HG03520 (cell line): ENCODE measurements around the gene THAP3.

ENCODE experiments used
- ATAC-seq: cut with Tn5 transposase; IDR thresholded peaks from one replicate; pipeline ENCODE4 v1.9.1; 2021; ENCODE audit warnings: mild to moderate bottlenecking, moderate library complexity; ENCODE audit not compliant: unreplicated experiment

Gene THAP3

GRCh38 chr1:6603915-6604558 lies 20.6 kb upstream of the THAP3 start:
- ATAC-seq, result no peak

GRCh38 chr1:6612641-6613360 lies 11.9 kb upstream of the THAP3 start:
- ATAC-seq, result peak; percentile 20

DNA sequence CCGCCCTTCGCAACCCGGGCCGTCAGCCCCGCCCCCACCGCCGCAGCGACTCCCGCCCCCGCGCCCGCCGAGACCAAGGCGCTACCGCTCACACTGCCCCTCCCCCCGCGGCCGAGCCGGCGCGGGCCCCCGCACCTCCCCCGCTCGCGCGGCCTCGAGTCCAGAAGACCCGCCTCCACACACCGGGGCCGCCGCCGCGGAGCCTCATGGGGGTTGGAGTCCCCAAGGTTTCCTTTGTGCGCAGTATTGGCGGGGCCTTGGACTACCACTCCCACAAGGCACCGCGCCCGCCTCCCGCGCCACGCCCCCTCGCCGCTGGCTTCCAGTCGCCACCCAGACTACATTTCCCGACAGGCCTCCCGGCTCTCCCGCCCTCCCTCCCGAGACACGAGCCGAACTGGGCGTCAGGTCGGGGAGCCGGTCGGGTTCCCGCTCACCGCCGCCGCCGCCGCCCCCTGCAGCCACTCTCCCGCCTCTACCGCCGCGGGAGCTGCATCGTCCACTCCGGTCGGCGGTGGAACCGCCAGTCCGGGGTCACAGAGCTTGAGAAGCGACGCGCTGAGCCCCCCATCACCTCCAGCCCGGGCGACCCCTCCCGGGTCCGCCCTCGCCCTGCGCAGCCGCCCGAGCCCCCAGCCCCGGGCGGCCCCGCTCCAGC lies 11.2 kb upstream of the THAP3 start, which contains the start of gene PHF13:
Gene PHF13, plus strand, starts transcription at position 371 of the 658 bp plus-strand sequence. CDS start 336 bp downstream, outside the sequence.
- ATAC-seq, result peak; percentile 90

- no peak for ATAC-seq
These were observed 10.4 kb upstream of the THAP3 start for GRCh38 chr1:6614019-6614928.

- ATAC-seq, result no peak
These were observed 9.5 kb upstream of the THAP3 start for GRCh38 chr1:6614929-6615785.

DNA sequence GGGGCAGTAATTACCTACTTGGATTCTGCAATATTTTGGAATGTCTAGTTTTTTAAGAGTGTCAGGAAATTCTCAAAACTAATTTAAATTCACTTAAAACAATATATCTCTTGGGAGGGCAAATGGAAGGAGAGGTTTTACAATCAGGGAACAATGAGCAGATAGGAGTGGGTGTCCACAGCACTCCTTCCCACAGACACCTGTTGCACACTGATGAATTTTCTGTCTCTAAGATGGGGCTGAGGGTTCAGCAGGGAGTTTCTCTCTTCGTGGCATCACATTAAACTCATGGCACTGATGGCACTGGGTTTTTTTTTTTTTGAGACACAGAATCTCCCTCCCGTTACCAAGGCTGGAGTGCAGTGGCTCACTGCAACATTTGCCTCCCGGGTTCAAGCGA lies 5.6 kb upstream of the THAP3 start:
- ATAC-seq, result no peak

DNA sequence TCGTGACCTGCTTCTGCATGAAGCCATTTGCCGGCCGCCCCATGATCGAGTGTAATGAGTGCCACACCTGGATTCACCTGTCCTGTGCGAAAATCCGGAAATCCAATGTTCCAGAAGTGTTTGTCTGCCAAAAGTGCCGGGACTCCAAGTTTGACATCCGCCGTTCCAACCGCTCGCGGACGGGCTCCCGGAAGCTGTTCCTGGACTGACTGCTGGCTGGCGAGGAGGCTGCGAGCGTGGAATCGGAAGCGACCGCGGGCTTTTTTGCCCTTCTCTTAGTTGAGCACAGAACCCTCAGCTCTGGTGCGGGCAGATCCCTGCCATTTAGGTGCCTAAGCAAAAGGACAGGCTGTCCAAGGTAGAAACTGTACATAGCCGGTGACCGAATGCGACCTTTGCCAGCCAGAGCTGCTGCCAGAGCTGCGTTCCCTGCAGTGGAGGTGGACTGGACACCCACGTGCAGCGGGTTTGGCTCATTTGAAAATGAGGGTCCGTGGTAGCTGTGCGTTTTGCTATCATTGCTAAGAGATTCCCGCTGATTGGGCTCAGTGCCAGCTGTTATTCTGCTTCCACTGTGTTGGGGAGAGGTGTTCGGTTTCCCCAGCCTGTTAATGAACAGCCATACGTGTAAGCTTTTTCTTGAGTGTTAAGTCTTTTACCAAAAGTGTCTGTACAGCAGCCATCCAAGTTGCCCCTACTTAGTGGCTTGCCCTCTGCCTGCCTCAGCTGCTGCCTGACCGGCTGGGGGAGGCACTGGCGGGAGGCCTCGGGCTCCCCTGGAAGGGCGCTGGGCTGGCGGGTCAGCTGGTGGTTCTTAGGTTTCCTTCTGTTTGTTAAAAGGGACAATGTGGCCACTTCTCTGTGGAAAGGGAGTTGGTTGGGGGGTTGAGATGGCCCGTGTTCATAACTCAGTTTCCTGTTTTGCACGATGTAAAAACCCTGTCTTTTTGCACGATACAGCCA lies 3.0 kb upstream of the THAP3 start:
- ATAC-seq, result no peak

- no peak for ATAC-seq
These were observed 2.1 kb upstream of the THAP3 start for GRCh38 chr1:6622396-6623152.

DNA sequence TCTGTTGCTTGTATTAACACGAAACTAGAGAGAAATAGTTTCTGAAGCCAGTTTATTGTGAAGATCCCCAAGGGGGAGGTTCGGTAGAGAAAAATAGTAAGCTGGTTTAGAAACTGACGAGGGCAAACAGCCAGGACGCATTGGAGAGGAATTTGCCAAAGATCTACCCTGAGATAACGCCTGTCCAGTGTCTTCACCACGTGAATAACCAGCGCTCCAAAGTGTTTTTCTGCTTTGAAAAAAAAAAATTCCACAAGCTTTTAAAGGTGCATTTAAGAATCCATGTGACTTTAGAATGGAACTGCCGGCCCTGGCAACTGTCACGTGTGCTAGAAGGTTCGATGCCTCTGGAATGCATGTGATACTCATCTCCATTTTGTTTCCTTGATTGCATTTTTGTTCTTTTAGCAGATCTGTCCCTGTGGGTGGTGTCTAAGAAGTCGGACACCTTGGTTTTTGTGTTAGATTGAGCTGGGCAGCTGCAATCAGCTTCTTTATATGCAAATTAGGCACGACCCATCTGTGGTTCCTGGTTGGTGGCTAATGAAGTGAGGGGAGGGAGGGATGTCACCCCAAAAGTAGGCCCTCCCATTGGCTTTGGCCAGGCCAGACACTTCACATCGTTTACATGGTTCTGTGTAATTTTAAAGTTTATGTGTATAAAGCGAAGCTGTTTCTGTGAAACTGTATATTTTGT lies 1.3 kb upstream of the THAP3 start:
- ATAC-seq, result no peak

DNA sequence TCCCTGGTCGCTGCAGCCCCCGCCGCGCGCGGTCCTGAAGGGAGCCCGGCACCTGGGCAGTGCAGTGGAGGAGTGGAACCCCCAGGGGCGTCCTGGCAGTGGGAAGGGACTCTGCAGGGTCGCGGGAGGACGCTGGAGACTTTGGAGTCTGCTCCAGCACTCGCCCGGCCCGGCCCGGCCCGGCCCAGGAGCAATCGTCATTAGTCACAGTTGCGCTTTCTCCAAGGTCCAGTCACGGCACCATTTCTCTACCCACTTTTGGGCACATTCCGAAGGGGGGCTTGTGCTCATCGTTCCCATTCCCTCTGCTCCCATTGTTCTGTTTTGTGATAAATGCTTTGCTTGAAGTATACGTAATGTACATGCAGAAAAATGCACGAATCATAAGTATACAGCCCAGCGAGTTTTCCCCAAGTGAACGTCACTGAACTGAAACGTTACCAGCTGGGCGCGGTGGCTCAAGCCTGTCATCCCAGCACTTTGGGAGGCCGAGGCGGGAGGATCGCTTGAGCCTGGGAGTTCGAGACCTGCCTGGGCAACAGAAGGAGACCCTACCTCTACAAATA lies 999 bp downstream of the THAP3 start:
- peak; percentile 28 for ATAC-seq

- no peak for ATAC-seq
These were observed 2.4 kb downstream of the THAP3 start for GRCh38 chr1:6627031-6627430.

DNA sequence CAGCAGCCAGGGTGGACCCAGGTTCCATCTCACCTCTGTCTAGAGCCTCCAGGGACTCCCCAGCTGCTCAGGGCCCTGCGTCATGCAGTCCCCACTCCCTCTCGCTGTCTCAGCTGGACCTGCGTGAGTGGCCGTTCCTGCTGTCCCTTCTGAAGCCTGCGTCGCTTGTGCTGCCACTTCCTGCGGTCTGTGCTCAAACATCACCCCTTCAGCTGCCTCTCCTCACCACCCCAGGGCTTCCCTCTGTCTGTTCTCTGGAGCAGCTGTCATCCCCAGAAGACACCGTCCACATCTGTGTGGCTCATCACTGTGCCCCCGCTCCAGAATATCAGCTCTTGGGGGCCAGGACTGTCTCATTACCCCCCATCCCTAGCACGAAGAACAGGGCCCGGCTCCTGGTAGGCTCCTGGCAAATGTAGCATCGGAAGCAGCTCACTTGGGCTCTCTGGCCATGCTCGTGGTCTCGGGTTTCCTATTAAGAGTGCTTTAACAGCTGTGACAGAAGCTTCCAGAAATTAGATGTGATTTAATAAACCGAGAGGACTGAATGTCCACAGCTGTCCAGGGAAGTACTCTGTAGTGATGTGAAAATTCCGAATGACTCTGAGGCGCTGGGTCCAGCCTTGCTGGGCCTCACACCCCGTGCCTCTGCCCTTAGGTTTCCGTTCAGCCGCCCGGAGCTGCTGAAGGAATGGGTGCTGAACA lies 3.3 kb downstream of the THAP3 start:
- no peak for ATAC-seq

- no peak for ATAC-seq
These were observed 4.4 kb downstream of the THAP3 start for GRCh38 chr1:6628971-6629479.

GRCh38 chr1:6630027-6630426 lies 5.4 kb downstream of the THAP3 start:
- ATAC-seq, result no peak

- ATAC-seq, result no peak
These were observed 6.4 kb downstream of the THAP3 start for GRCh38 chr1:6631058-6631457.
